GM19193 (cell line): ENCODE data around the gene CHCT1.
A peak's percentile ranks its signal among the peaks of the same experiment; 100 is the strongest.

Experiments used
- POLR2A ChIP-seq: IDR thresholded peaks from 4 replicates; pipeline ENCODE4 v1.6.1; 2011; ENCODE audit not compliant: insufficient read depth, insufficient read length; ENCODE audit errors: extremely low read depth

Gene CHCT1

GRCh38 chr17:60422162-60422665 is at the start of gene CHCT1:
Gene CHCT1, plus strand, starts transcription at chr17:60422489. Its CDS starts 104 bp downstream, at chr17:60422593.
- TF ChIP-seq POLR2A: no peak

- no peak for TF ChIP-seq POLR2A
Measured at GRCh38 chr17:60372790-60373483, 49.4 kb upstream of the CHCT1 start.

- TF ChIP-seq POLR2A: no peak
Measured at GRCh38 chr17:60381958-60382357, 40.3 kb upstream of the CHCT1 start.

GRCh38 chr17:60383379-60383778 is 38.9 kb upstream of the CHCT1 start:
- no peak for TF ChIP-seq POLR2A

- no peak for TF ChIP-seq POLR2A
Measured at GRCh38 chr17:60386147-60387058, 35.9 kb upstream of the CHCT1 start.

- no peak for TF ChIP-seq POLR2A
Measured at GRCh38 chr17:60387666-60388065, 34.6 kb upstream of the CHCT1 start.

- no peak for TF ChIP-seq POLR2A
Measured at GRCh38 chr17:60388742-60389141, 33.5 kb upstream of the CHCT1 start.

GRCh38 chr17:60390186-60390585 is 32.1 kb upstream of the CHCT1 start:
- no peak for TF ChIP-seq POLR2A

- TF ChIP-seq POLR2A: no peak
Measured at GRCh38 chr17:60390925-60391470, 31.3 kb upstream of the CHCT1 start.

GRCh38 chr17:60391471-60392041 is 30.7 kb upstream of the CHCT1 start:
- TF ChIP-seq POLR2A: no peak

GRCh38 chr17:60392042-60392844 is 30.0 kb upstream of the CHCT1 start, which contains the start of gene USP32:
Gene USP32, minus strand, starts transcription at chr17:60392133. Its CDS starts 194 bp downstream, at chr17:60391939.
- TF ChIP-seq POLR2A: peak; percentile 90

- TF ChIP-seq POLR2A: no peak
Measured at GRCh38 chr17:60392845-60393702, 29.2 kb upstream of the CHCT1 start.
